Loucy (cell line): ENCODE results near the gene HS6ST3.

Experiments
- H2AFZ ChIP-seq: fragments of 200-600 bp; sonication (generic); 2 replicates; pipeline ENCODE4 v1.6.0; 2016; ENCODE audit warnings: antibody characterized with exemption, mild to moderate bottlenecking, low read length, moderate library complexity
- H3F3A ChIP-seq: fragments of 200-600 bp; 2 replicates; pipeline ENCODE4 v1.6.0; 2016; ENCODE audit warnings: antibody characterized with exemption, low read depth, mild to moderate bottlenecking
- H3K27me3 ChIP-seq: fragments of 200-600 bp; sonication (generic); 2 replicates; pipeline ENCODE4 v1.6.1; 2014; ENCODE audit warnings: low read length, mild to moderate bottlenecking; ENCODE audit not compliant: insufficient read depth, poor library complexity, severe bottlenecking
- H3K36me3 ChIP-seq: fragments of 200-600 bp; sonication (generic); 2 replicates; pipeline ENCODE4 v1.6.1; 2016; ENCODE audit warnings: low read length; ENCODE audit not compliant: insufficient read depth
- H3K4me1 ChIP-seq: fragments of 200-600 bp; sonication (generic); 2 replicates; pipeline ENCODE4 v1.5.1; 2014; ENCODE audit warnings: low read length, mild to moderate bottlenecking; ENCODE audit not compliant: insufficient read depth, poor library complexity, severe bottlenecking
- H3K4me2 ChIP-seq: fragments of 200-600 bp; sonication (generic); 2 replicates; pipeline ENCODE4 v1.6.0; 2014; ENCODE audit warnings: antibody characterized with exemption, low read length, low read depth, mild to moderate bottlenecking; ENCODE audit not compliant: poor library complexity, severe bottlenecking
- H3K4me3 ChIP-seq: fragments of 200-600 bp; sonication (generic); 2 replicates; pipeline ENCODE4 v1.5.1; 2014; ENCODE audit warnings: low read length, mild to moderate bottlenecking, mixed read lengths; ENCODE audit not compliant: poor library complexity, severe bottlenecking
- H3K79me2 ChIP-seq: fragments of 200-600 bp; sonication (generic); 2 replicates; pipeline ENCODE4 v1.6.1; 2014; ENCODE audit warnings: low read length; ENCODE audit not compliant: insufficient read depth
- H3K9ac ChIP-seq: fragments of 200-600 bp; sonication (generic); 2 replicates; pipeline ENCODE4 v1.6.0; 2014; ENCODE audit warnings: mild to moderate bottlenecking, low read depth, low read length, moderate library complexity; ENCODE audit not compliant: poor library complexity, severe bottlenecking
- H3K9me2 ChIP-seq: fragments of 200-600 bp; sonication (generic); replicated peaks from 2 replicates; pipeline ENCODE4 v1.6.1; 2016; ENCODE audit warnings: low read depth, low read length, mixed read lengths
- H3K9me3 ChIP-seq: fragments of 200-600 bp; sonication (generic); 2 replicates; pipeline ENCODE4 v1.6.1; 2014; ENCODE audit warnings: mild to moderate bottlenecking, antibody characterized with exemption, low read length, low read depth; ENCODE audit not compliant: insufficient read depth
- H4K20me1 ChIP-seq: fragments of 200-600 bp; sonication (generic); 2 replicates; pipeline ENCODE4 v1.6.0; 2014; ENCODE audit warnings: antibody characterized with exemption, low read length, mild to moderate bottlenecking; ENCODE audit not compliant: insufficient read depth, poor library complexity, severe bottlenecking
- EZH2phosphoT487 ChIP-seq: fragments of 200-600 bp; IDR thresholded peaks from 2 replicates; pipeline ENCODE4 v1.6.1; 2018; ENCODE audit warnings: antibody characterized with exemption, mild to moderate bottlenecking, moderate library complexity, borderline replicate concordance
- TF ChIP-seq, protein P1 (sequence below): fragments of 200-600 bp; sonication (generic); conservative IDR thresholded peaks from 2 replicates; pipeline ENCODE4 v1.5.1; 2014; ENCODE audit warnings: mild to moderate bottlenecking, antibody characterized with exemption, low read length

The HS6ST3 gene

DNA sequence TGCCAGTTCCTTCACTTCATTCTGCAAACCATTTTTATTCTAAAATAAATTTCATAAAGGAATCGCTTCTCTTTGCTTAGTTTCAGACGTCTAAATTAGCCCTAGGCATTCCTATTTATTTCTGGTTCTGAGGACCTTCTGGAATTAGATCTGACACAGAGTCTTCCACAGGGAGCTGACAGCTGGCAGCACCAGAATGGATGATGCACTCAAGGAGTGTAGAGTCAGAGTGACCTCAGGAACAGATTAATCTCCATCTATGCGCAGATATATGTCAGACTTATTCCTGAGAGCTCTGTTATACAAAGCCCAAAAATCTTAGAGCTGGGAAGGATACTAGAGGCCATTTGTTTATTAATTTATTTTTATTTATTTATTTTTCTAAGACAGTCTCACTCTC lies 450.8 kb downstream of the HS6ST3 start:
- Histone ChIP-seq H2AFZ (no peak overlapping the region), H3K9me2 (no peaks in the 10 kb centered on the region), H3K36me3 (no peaks in the 10 kb centered on the region), H3K4me2 (no peak overlapping the region), H3K27me3 (no peaks in the 10 kb centered on the region), H3K79me2 (no peaks in the 10 kb centered on the region), H4K20me1 (no peaks in the 10 kb centered on the region), H3K4me1 (no peaks in the 10 kb centered on the region), H3F3A (no peaks in the 10 kb centered on the region), H3K4me3 (no peak overlapping the region), H3K9me3 (no peaks in the 10 kb centered on the region), H3K9ac (no peak overlapping the region)
- TF ChIP-seq EZH2phosphoT487 = no peak
- TF ChIP-seq, protein P1, sequence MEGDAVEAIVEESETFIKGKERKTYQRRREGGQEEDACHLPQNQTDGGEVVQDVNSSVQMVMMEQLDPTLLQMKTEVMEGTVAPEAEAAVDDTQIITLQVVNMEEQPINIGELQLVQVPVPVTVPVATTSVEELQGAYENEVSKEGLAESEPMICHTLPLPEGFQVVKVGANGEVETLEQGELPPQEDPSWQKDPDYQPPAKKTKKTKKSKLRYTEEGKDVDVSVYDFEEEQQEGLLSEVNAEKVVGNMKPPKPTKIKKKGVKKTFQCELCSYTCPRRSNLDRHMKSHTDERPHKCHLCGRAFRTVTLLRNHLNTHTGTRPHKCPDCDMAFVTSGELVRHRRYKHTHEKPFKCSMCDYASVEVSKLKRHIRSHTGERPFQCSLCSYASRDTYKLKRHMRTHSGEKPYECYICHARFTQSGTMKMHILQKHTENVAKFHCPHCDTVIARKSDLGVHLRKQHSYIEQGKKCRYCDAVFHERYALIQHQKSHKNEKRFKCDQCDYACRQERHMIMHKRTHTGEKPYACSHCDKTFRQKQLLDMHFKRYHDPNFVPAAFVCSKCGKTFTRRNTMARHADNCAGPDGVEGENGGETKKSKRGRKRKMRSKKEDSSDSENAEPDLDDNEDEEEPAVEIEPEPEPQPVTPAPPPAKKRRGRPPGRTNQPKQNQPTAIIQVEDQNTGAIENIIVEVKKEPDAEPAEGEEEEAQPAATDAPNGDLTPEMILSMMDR = no peak

- no peaks in the 10 kb centered on the region for H4K20me1 ChIP-seq
These were observed 453.1 kb downstream of the HS6ST3 start for GRCh38 chr13:96542986-96543385.

DNA sequence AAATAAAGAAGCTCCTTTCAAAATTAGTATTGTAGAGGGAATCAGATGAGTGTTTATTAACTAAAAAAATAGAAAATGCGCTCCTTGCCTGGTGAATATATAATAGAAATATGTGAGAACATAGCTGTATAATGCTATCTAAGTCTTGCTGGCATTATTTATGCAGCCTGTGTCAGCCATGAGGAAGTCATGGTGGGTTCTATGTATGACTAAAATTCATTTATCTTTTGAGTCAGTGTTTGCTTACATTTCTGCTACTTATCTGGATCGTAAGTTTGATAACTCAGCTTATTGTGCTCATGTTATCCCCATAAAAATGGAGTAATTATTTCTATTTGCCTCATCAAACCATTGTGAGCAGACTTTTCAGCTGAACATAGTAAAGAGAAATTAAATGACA lies 455.1 kb downstream of the HS6ST3 start:
- H3K27me3 ChIP-seq = no peaks in the 10 kb centered on the region
- no peak overlapping the region for H2AFZ ChIP-seq

More at GRCh38 chr13:96542986-96543385, 453.1 kb downstream of the HS6ST3 start:
- H3K4me2 ChIP-seq = no peak overlapping the region
- H3K9me3 ChIP-seq = no peaks in the 10 kb centered on the region
- TF ChIP-seq EZH2phosphoT487 = no peak
- TF ChIP-seq, protein P1 = no peak
- no peaks in the 10 kb centered on the region for H3K4me1 ChIP-seq
- H2AFZ ChIP-seq = no peak overlapping the region
- H3K9ac ChIP-seq = no peak overlapping the region
- no peaks in the 10 kb centered on the region for H3K9me2 ChIP-seq
- no peaks in the 10 kb centered on the region for H3K79me2 ChIP-seq
- H3K27me3 ChIP-seq = no peaks in the 10 kb centered on the region
- H3F3A ChIP-seq = no peaks in the 10 kb centered on the region
- H3K36me3 ChIP-seq = no peaks in the 10 kb centered on the region
- H3K4me3 ChIP-seq = no peak overlapping the region

More for the DNA sequence above, 455.1 kb downstream of the HS6ST3 start:
- no peaks in the 10 kb centered on the region for H4K20me1 ChIP-seq
- no peaks in the 10 kb centered on the region for H3K36me3 ChIP-seq
- H3K4me2 ChIP-seq = no peak overlapping the region
- H3K79me2 ChIP-seq = no peaks in the 10 kb centered on the region
- H3F3A ChIP-seq = no peaks in the 10 kb centered on the region
- no peaks in the 10 kb centered on the region for H3K4me1 ChIP-seq
- H3K4me3 ChIP-seq = no peak overlapping the region
- no peaks in the 10 kb centered on the region for H3K9me2 ChIP-seq
- TF ChIP-seq, protein P1 = no peak
- TF ChIP-seq EZH2phosphoT487 = no peak
- no peak overlapping the region for H3K9ac ChIP-seq
- no peaks in the 10 kb centered on the region for H3K9me3 ChIP-seq
